Effector CD8-positive, alpha-beta T cell (primary cell): Measurements from ENCODE around the gene RPS6KA5.
A peak's percentile ranks its signal among the peaks of the same experiment; 100 is the strongest.
"Not testable (repeated sequence)": the region's sequence is repeated elsewhere in the genome, so short reads cannot be mapped to it uniquely, and the experiment has no call there.

Experiments used
- DNase-seq: peaks from one replicate; lab custom pipeline; 2025; lab: John Stamatoyannopoulos, UW

RPS6KA5 gene

GRCh38 chr14:90836692-90837063 is 223.8 kb downstream of the RPS6KA5 start:
- no peak for DNase-seq

- DNase-seq: no peak
Observed at GRCh38 chr14:90831821-90832220, 228.6 kb downstream of the RPS6KA5 start.

- no peak for DNase-seq
Observed at GRCh38 chr14:90830931-90831701, 229.3 kb downstream of the RPS6KA5 start.

GRCh38 chr14:90829677-90830076 is 230.8 kb downstream of the RPS6KA5 start:
- DNase-seq: no peak

GRCh38 chr14:90828642-90829487 is 231.6 kb downstream of the RPS6KA5 start:
- no peak for DNase-seq

GRCh38 chr14:90827919-90828610 is 232.4 kb downstream of the RPS6KA5 start:
- peak; percentile 87 for DNase-seq

GRCh38 chr14:90823542-90823941 is 236.9 kb downstream of the RPS6KA5 start:
- DNase-seq: not testable (repeated sequence)

GRCh38 chr14:90820958-90821357 is 239.5 kb downstream of the RPS6KA5 start:
- no peak for DNase-seq

- DNase-seq: no peak
Observed at GRCh38 chr14:90819734-90820393, 240.6 kb downstream of the RPS6KA5 start.

- DNase-seq: no peak
Observed at GRCh38 chr14:90818715-90819114, 241.7 kb downstream of the RPS6KA5 start.

GRCh38 chr14:90816681-90817436 is 243.6 kb downstream of the RPS6KA5 start:
- DNase-seq: no peak

- no peak for DNase-seq
Observed at GRCh38 chr14:90815822-90816662, 244.4 kb downstream of the RPS6KA5 start, which contains the start of gene TTC7B. Gene TTC7B, minus strand, starts transcription at chr14:90816430. Its CDS starts 135 bp downstream, at chr14:90816295.

- DNase-seq: no peak
Observed at GRCh38 chr14:90815572-90815821, 244.9 kb downstream of the RPS6KA5 start.

GRCh38 chr14:90814806-90815571 is 245.5 kb downstream of the RPS6KA5 start:
- DNase-seq: no peak

- no peak for DNase-seq
Observed at GRCh38 chr14:90813442-90813841, 247.0 kb downstream of the RPS6KA5 start.

- no peak for DNase-seq
Observed at GRCh38 chr14:90812109-90812508, 248.3 kb downstream of the RPS6KA5 start.

- no peak for DNase-seq
Observed at GRCh38 chr14:90811641-90812040, 248.8 kb downstream of the RPS6KA5 start.

GRCh38 chr14:90810806-90811205 is 249.6 kb downstream of the RPS6KA5 start:
- no peak for DNase-seq

GRCh38 chr14:90809530-90810312 is 250.7 kb downstream of the RPS6KA5 start:
- no peak for DNase-seq
